Fibroblast of skin of left biceps (primary cell): Measurements from ENCODE around the gene NTM.

Source experiments
- DNase-seq, 2 experiments: peaks; one replicate each; pipeline ENCODE4 v3.0.0-alpha.2; 2013; ENCODE audit warnings: low read depth in 2 of 2

NTM gene

DNA sequence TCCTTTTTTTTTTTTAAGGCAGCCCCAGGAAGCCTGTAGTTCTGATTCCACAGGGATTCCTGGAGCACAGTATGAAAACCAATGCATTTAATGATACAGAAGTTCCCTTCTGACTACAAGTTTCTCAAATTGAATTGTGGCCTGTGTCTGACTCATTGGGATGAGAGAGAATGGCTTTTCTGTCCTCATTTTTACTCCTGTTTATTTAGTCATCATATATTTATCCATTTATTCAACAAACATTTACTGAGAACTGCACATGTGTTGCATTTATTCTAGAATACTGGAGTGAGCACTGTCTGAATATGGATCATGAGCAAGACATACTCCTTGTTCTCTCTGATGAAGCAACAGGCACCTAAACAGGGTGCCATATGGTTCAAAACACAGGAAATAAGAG, 231.2 kb downstream of the NTM start:
- DNase-seq = no peak

DNA sequence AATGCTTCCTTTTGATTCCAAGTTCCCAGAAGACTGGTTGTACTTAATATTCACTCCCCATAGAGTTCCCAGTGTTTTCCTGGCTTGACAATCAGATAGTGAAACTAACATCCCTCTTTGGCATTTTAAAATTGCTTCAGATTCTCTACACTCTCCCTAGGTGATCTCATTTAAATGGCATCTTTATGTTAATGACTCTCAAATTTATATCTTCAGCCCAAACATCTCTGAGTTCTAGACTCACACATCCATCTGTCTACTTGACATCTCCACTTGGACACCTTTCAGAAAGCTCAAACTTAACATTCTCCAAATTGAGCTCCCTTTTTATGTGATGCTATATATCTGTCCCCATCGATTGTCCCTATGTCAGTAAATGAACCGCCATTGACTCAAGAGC, 232.0 kb downstream of the NTM start:
- no peak for DNase-seq

DNA sequence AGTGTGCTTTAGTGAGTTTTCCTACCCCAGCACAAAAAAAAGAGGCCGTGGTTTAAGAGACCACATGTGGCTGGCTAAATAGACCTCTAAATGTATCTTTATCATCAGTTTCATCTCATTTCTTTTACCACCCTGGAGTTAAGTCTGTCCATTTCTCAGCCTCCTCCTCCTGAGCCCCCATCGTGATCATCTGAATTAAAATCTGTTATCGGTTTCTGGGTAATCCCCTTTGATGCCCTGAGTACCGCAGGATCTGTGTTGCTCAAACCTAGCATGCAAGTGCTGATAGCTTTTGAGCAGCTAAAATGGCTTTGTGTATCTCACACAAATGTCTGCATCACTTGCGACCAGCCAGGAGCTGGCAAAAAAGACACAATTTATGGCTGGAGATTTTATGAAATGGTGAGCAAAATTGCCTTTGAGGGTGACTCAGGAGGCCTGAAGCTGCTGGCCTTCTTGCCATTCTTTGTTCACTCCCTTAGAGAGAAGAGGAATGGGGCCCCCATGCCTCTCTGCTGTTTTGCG, 236.5 kb downstream of the NTM start:
- DNase-seq = no peak

DNA sequence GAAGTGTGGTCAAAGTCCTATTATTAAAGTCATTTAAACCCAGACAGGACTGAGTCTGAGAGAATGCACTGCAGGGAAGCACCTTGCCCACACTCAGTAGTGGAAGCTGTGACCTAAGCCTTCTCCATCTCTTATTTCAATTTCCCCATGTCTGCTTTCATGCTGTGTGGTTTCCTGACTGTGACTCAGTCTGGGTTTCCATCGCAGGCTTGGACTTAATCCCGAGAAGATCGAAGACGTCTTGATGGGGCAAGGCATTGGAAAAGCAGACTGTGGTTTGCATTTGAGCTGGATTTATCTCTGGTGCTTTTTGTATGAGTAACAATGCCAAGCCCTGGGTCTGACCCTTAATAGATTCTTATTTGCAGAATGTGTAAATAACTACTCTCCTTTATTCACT, 238.9 kb downstream of the NTM start:
- peak; percentile 87 for DNase-seq

DNA sequence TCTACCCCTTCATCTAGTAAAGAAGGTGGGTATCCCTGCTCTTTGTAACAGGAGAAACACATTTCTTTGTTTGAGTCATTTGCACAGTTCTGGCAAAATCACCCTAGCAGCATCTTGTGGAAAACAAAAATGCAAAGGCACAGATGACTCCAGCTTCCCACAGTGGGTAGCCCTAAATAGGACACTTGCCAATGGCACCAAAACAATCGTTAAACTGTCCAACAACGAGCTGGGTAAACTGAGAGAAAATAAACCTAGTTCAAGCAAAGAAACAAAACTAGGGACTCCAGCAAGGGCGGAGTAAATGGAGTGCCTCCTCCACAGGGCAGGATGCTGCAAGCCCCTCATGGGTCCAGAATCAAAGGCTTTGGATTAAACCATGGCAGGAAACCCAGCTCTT, 239.5 kb downstream of the NTM start:
- no peak for DNase-seq

DNA sequence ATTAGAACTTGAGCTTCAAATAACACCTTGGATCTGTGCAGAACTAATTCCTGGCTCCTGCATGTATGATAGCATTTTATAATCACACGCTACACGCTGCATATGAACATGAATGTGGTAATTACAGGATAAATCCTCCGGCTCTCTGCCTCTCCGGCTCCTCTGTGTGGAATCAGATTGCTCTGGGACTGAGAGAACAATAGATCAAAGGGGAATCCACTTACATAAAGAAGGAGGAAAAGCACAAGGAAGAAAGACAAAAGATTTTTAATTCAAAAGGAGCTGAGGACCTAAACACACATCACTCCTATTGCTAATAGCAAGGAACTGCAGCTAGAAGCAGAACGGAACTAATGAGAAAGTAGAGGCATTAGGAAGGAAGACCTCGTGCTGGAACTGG, 240.9 kb downstream of the NTM start:
- DNase-seq = no peak

DNA sequence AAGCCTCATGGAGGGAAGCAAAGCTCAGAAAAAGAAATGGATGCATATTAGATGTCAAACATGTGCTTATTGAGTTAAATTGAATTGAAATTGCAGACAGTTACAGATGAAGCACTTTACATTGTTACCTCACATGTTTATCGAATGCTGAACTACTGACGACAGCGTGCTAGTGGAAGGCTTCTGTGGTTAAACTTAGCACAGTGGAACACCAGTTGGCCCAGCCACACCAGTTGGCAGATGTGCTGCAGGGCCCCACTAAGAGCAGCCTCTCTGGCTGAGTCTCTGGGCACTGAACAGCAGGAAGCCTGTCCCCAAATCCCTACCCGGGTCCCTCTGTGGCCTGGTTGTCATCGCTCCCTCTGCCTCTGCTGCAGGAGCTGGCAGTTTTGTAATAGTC, 242.1 kb downstream of the NTM start:
- no peak for DNase-seq

DNA sequence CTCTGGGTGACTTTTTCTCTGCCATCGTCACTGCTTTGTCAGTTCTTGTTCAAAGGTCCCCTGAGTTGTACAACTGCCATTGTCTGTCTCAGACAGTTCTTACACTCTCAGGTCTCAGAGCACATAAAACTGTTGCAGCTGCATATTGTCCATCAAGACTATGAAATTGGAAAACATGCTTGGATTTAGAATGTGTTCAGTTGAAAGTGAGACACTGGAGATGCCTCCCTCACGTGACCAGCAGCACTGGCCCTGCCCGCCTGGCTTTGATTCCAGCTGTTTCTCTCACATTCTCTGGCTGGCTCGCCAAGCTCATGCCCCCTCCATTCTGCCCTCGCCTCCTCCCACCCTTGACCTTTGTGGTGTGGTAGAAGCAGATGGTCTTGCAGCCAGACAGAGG, 244.2 kb downstream of the NTM start:
- no peak for DNase-seq

DNA sequence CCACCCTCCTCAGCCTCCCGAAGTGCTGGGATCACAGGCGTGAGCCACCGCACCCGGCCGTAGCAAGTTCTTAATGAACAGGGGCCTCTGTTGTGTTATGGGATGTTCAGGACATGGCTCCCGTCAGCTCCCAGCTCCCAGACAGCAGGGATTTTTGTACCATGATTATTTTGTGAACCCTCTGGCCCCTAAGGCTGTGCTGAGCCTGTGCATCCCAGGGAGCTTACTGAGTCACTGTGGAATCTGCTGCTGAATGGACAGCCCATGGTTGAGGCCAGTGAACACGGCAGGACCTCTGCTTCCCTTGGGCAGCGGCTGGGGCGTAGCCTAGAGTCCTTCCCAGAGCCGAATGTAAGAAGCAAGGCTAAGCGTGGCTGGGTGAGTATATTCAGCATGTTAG, 245.2 kb downstream of the NTM start:
- DNase-seq = no peak

DNA sequence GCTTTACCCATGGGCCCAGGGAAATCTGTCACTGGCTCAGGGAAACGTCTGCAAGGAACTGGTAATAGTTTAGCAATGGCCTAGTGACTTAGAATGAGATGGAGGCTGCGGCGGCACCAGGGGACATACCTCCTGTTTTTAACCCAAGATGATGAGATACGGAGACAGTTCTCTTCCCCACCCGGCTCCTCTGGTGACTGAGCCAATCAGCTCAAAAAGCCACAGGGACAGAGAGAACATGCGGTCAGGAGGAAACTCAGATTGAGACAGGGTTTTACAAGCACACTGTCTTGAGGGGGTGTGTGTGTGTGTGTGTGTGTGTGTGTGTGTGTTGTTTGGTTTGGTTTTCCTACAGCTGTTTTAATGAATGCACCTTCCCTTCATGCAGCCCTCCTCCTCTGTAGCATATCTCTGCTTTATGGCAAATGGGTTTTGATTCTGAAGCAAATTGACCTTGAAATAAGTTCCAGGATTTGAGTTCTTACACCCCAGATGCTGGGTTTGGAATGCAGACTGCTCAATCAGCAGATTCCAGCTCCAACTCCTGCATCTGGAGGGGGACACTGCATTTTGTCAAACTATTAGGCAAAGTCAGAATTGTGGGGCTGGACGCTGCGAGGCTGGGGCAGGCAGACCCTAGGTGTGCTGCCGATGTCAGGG, 246.2 kb downstream of the NTM start:
- DNase-seq = no peak

DNA sequence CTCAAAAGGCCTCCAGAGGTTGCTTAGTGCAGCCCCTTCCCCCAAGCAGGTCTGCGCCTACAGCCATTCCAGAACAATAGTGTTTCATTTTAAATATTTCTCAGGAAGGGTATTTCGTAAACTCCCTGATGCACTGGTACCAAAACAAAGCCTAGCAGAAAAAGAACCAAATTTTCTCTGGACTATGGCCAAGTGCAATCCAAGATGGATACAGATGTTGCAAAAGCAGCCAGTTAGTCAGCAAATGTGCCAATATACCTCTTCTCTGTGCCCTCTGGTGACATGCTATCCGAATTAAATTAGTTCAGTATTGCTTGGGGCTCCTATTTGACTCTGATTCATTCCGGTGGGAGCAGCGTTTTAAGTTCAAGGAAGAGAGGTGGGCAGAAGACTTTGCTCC, 247.8 kb downstream of the NTM start:
- DNase-seq = no peak

DNA sequence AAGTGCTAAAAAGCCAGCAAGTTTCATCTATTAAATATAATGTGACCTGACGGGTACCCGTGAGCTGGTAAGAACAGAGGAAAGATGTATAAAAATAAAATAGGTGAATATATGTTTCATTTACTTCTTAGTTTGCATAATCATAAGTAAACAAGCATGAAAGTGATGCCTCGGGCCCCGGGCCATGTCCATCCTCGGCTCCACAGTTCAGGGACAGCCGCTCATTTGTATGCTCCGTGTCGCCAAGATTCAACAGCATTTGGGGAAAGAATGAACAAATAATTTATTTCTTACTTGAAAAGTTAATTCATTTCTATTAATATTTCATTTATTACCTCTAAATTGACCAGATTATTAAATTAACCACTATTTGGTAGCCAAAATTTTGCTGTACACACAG, 251.8 kb downstream of the NTM start:
- DNase-seq = no peak

DNA sequence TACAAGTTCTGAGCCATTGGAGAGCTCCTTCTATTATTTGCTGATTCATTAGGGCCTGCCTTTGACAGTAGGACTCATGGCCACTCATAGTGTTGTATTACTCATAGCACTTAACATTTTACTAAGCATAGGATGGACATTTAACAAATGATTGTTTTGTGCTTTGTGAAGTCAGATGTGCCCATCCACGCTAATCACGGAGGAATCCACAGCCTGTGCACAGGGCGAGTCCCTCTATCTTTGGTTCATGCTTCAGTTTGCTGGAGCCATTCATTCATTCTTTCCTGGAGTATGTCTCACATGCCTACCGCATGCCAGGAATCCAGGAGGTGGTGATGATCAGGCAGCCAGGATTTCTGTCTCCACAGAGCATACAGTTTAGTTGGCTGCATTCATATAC, 254.1 kb downstream of the NTM start:
- no peak for DNase-seq

DNA sequence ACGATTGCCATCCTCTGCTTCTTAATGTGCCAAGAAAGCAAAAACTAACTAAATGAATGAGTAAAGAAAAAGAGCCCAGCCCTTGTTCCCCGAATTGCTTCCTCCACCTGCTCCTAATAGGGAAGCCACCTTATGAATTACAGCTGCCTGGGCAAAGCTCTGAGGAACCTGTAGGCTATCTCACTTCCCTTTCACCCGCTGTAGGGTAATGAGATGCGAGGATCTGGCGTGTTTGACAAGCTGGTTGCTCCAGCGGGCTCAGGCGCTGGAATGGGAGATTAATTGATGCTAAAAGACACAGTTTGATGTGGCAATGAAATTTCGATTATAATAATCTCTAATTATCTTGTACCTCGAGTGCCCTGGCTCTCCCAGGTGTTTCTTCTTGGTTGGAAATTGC, 256.4 kb downstream of the NTM start:
- DNase-seq = no peak

DNA sequence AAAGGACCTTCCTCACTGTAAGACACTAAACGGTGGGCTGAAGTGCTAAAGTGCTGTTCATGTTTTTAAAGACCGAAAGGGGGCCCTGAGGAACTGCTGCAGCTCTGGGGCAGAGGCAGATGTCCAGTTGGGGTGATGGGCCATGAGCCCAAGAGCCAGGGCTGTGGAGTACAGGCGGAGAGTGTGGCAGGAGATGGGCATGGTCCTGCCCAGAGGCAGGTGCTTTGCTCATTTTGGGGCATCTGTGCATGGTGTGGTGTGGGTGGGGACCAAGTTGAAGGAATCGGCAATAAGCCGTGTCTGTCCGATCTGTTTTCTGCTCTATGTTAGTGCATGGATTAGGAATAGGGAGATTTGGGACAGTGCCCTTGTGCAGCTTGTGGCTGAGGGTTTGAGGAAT, 258.3 kb downstream of the NTM start:
- no peak for DNase-seq

DNA sequence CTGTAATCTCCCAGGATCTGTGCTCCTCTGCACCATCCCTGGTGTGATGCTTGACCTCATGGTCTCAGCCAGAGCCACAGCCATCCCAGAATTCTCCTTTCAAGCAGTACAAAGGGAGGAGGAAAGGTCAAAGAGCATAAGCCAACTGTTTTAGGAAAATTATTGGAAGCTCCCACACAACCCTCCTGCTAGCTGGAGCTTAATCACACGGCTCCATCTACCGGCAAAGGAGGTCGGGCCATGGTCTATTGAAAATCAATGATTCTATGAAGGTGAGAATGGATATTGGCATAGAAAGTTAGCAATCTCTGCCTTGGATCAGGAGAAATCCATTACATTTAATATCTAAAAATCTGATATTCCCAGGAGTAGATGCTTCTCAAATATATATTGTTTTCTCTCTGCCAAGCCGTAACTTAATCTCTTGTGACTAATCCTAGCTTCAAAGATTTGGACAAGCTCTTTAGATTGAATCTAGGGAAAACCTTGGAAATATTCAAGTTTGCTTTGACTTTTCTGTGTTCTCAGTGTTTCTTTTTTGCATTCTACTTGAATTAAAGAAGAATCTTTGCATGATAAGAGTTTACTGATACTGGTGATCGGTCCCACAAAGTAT, 259.6 kb downstream of the NTM start:
- DNase-seq = no peak

DNA sequence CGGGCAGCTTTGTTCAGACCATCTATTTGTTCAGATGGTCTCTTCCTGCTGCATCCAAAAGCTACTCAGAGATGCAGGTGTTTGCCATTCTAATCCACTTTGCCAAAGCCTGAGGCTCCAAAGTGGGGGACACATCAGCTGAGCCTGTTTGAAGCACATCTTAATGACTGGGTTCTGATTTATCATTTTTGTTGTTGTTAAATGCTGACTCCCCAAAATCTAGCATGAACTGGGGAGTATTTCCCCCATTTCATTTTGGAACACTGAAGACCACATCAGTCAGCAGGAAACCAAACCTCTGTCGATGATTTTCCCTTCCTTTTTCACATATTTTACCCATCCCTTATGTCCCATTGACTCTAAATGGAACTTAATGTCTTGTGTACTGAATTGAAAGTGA, 262.6 kb downstream of the NTM start:
- no peak for DNase-seq

DNA sequence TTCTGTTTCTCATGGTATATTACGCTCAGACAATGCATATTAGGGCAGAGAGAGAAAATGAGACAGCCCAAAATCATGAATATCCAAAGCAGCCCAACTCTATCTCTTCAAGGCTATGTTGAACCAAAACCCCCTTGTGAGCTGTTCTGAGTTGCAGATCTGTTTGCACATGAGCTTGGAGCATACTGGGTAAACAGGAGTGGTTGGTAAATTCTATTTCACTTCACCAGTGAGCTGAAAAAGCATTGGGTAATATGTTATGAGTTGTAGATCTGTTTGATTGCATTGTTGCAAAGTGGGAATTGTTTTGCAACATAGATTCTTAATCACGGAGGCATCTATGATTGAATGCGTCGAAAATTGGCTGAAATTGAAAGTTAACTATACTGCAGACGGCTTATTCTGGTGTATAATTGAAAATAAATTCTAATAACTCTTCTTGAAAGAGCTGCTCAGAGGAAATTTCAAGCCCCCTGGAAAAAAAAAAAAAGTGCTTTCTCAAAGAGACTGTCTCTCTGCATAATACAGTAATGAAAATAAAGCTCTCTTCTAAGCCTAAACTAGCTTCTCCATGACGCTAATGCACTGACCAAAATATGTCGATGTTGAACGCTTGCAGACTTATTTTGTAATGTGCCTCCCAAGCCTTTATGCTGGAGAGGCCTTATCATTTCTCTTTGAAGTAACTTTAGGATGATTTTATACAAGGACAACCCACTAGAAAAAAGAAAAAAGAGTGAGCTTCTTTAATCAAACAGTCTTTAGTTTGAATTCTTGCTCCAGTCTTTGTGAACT, 263.7 kb downstream of the NTM start:
- no peak for DNase-seq

DNA sequence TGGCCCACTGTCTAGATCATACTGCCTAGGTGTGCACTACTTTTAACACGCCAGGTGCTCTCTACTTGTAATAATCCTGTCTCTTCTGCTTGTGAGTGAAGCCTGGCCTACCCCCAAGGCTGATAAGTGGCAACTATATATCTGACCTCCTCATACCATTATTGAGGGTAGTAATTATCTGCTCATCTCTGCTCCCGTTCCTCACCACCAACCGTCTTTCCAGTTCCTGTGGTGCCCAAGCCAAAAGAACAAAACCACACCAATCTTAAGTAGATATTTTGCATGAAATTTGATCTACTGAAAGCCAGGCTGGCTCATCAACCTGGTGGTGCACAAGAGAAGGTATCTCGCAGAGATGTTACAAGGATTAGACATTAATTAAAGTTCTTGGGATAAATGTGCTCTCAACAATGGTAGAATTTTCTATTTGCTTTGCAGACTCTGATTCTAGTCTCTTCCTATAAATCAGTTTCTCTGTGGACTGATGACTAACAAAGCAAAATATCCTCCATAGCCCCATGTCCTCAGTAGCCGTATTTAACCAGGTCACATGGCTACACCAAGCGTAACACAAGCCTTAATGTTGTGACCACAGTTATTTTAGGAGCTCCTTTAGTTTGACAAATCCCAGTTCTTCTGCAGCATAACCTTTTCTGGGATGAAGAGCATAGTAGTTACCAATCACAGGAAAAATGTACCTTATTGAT, 267.2 kb downstream of the NTM start:
- no peak for DNase-seq

DNA sequence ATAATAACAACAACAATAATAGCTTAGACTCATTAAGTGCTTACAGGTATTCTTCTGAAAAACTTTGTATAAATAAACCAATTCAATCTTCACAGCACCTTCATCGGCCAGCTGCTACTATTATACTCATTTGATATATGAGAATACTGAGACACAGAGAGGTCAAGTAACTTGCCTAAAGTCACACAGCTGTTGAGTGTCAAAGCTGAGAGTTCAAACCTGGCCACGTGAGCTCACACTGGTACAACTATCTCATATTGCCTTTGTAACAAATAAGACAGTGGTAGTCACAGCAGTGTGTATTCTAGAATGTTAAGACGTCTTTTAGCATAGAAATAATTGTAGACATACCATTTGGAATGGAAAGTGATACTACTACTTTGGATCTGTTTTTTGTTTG, 268.5 kb downstream of the NTM start:
- DNase-seq = no peak

DNA sequence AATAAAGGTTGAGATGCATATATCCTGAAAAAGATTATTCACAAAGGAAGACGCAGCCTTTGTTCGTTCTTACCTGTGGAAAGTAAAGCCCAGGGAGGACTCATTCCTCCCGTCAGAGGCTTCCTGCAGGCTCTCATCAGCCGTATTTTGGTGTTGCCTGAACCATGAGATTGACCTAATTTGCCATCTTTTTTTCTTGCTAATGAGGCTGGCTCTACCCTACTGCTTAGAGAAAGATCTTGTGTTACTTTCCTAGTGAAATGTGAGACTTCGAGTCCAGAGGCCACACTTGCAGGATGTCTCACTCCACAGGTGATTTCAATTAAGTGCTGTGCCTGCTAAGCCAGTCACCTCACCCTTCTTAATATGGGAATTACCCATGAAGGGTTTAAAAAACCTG, 269.9 kb downstream of the NTM start:
- DNase-seq = no peak

DNA sequence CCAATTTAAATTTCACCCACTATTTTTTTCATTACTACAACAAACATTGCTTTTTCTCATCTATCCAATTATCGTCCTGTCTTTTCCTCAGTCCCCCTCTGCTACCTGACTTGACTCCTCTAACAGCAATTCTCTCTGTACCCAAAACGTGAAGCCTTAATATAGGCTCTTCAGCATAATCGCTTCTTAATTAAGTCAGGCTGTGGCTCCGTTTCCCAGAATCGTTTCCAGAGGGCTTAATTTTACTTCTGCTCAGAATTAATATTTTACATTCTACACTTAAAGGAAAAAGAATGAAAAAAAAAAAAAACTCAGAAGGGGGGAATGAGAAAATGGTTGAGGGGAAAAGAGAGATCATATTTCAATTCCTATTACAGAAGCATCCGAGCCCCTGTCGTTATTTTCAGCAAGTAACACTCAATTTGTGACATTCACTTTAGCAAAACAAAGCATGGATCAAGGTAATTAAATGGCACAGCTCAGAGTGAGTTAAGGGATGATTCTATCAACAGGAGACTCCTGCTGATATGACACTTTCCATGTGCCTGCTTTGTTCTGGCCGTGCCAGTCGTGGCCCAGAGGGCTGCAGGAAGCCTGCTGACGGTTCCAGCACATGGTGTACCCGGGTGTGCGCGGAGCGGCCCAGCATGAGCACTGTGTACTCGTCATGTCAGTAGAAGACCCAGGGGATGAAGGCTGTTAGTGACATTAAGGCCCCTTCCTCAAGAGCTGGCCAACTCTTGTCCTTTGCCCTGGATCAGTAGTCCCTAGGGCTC, 272.5 kb downstream of the NTM start:
- DNase-seq = no peak
